ENCODE measurements around the gene CDH18.

Gene CDH18

DNA sequence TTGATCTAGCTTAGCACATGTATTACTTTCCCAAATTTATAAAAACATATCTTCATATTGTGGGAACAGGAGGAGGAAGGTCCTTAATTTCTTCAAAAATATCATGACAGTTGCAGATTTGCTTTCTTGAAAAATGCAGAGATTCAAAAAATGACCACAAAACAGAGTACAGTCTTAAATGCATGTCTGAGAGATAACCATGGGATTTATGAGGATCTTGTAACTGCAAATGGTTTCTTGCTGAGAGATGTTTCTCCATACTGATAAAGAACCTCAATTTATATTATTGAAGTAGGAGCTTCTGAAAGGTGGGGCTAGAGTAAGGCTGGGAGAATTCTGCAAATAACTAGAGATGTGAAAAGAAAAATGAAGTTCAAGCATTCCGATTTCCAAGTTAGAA is 83.2 kb downstream of the CDH18 start:
- Mint-ChIP-seq H3K4me3 (no peak overlapping the region), H3K27me3 (no peaks in the 10 kb centered on the region), H3K4me1 (no peaks in the 10 kb centered on the region), H3K27ac (no peak overlapping the region), H3K9me3 (peaks cover 5% of the 10 kb centered on the region), H3K36me3 (ENCODE audit: low read depth) (no peaks in the 10 kb centered on the region)
- ATAC-seq: no peak
- no peak for DNase-seq

DNA sequence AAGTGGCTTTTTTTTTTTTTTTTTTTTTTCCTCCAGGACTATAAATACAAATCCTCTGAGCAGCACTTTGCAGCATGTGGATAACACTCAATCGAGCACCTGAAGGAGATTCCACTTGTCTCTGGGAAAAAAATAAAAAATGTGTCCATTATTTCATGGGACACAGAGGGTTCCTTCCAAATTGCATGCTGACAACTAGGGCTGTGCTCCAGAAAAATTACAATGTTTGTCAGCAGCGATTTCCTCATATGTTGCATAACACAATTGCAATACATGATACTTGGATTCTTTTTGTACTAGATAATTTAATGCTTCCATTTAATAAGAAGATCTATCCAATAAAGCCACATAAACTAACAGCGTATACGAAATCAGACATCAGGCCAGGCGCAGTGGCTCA is 84.4 kb downstream of the CDH18 start:
- no peak for DNase-seq
- Mint-ChIP-seq H3K27me3 (no peaks in the 10 kb centered on the region), H3K4me1 (no peaks in the 10 kb centered on the region), H3K9me3 (peaks cover 5% of the 10 kb centered on the region), H3K27ac (no peak overlapping the region), H3K4me3 (no peak overlapping the region), H3K36me3 (ENCODE audit: low read depth) (no peaks in the 10 kb centered on the region)
- ATAC-seq: no peak

GRCh38 chr5:19902316-19902934 is 85.6 kb downstream of the CDH18 start:
- H3K4me1 Mint-ChIP-seq: no peaks in the 10 kb centered on the region
- H3K4me3 Mint-ChIP-seq: no peak overlapping the region
- ATAC-seq (no peak), DNase-seq (no peak)
- no peaks in the 10 kb centered on the region for H3K27me3 Mint-ChIP-seq
- peaks cover 5% of the 10 kb centered on the region for H3K9me3 Mint-ChIP-seq
- no peak overlapping the region for H3K27ac Mint-ChIP-seq
- H3K36me3 Mint-ChIP-seq (ENCODE audit: low read depth): no peaks in the 10 kb centered on the region

DNA sequence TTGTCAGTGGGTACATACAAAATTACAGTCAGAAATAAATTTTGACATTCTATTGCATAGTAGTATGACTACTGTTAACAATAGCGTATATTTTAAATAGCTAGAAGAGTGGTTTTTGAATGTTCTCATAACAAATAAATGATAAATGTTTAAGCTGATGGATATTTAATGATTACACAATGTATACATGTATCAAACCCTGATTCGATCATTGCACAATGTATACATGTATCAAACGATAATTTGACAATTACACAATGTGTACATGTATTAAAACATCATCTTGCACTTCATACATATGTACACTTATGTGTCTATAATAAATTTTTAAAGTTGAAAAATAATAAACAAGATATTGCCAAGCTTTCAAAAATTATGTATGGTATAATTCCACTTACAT is 87.7 kb downstream of the CDH18 start:
- H3K4me1 Mint-ChIP-seq: no peaks in the 10 kb centered on the region
- no peaks in the 10 kb centered on the region for H3K36me3 Mint-ChIP-seq (ENCODE audit: low read depth)
- H3K27ac Mint-ChIP-seq: no peak overlapping the region
- DNase-seq (no peak), ATAC-seq (no peak)
- no peaks in the 10 kb centered on the region for H3K27me3 Mint-ChIP-seq
- no peak overlapping the region for H3K4me3 Mint-ChIP-seq
- H3K9me3 Mint-ChIP-seq: peaks cover 5% of the 10 kb centered on the region

DNA sequence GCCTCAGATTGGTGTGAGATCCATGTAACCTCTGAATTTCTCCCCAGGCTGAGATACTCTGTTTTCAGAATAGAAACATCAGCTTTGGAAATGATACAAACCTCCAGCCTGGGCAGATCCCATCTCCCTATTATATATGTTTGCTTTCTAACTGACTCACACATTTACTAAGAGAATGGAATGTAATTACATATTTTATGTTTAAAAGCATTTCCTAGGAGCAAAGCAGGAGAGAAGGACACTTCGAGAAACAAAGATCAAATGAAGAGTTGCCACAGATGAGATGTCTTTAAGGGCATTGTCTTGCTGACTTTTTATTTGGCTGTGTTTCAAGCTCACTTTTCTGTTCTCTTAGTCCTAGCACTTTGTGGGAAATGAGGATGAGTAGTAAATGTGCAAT is 96.3 kb downstream of the CDH18 start:
- Mint-ChIP-seq H3K27ac (no peak overlapping the region), H3K4me1 (no peaks in the 10 kb centered on the region), H3K9me3 (peaks cover 5% of the 10 kb centered on the region), H3K4me3 (no peak overlapping the region), H3K36me3 (ENCODE audit: low read depth) (no peaks in the 10 kb centered on the region), H3K27me3 (no peaks in the 10 kb centered on the region)
- ATAC-seq: no peak
- DNase-seq: no peak

GRCh38 chr5:19886123-19886917 is 101.7 kb downstream of the CDH18 start:
- H3K4me1 Mint-ChIP-seq: no peaks in the 10 kb centered on the region
- ATAC-seq (no peak), DNase-seq (no peak)
- H3K27me3 Mint-ChIP-seq: no peaks in the 10 kb centered on the region
- H3K36me3 Mint-ChIP-seq (ENCODE audit: low read depth): no peaks in the 10 kb centered on the region
- H3K27ac Mint-ChIP-seq: no peak overlapping the region
- no peak overlapping the region for H3K4me3 Mint-ChIP-seq
- H3K9me3 Mint-ChIP-seq: peaks cover 9% of the 10 kb centered on the region

- Mint-ChIP-seq H3K36me3 (ENCODE audit: low read depth) (no peaks in the 10 kb centered on the region), H3K27me3 (no peaks in the 10 kb centered on the region), H3K27ac (no peak overlapping the region), H3K4me1 (no peaks in the 10 kb centered on the region), H3K4me3 (no peak overlapping the region), H3K9me3 (peaks cover 8% of the 10 kb centered on the region)
- ATAC-seq (no peak), DNase-seq (no peak)
These were observed 102.8 kb downstream of the CDH18 start for GRCh38 chr5:19885040-19885824.

GRCh38 chr5:19880859-19881436 is 107.1 kb downstream of the CDH18 start:
- DNase-seq (no peak), ATAC-seq (no peak)
- Mint-ChIP-seq H3K27me3 (no peaks in the 10 kb centered on the region), H3K4me3 (no peak overlapping the region), H3K27ac (no peak overlapping the region), H3K36me3 (ENCODE audit: low read depth) (no peaks in the 10 kb centered on the region), H3K9me3 (peaks cover 4% of the 10 kb centered on the region), H3K4me1 (no peaks in the 10 kb centered on the region)

- H3K4me1 Mint-ChIP-seq: no peaks in the 10 kb centered on the region
- no peak overlapping the region for H3K27ac Mint-ChIP-seq
- H3K36me3 Mint-ChIP-seq (ENCODE audit: low read depth): no peaks in the 10 kb centered on the region
- no peaks in the 10 kb centered on the region for H3K27me3 Mint-ChIP-seq
- peaks cover 4% of the 10 kb centered on the region for H3K9me3 Mint-ChIP-seq
- H3K4me3 Mint-ChIP-seq: no peak overlapping the region
- ATAC-seq: no peak
- DNase-seq: no peak
These were observed 107.5 kb downstream of the CDH18 start for GRCh38 chr5:19880458-19880857.

DNA sequence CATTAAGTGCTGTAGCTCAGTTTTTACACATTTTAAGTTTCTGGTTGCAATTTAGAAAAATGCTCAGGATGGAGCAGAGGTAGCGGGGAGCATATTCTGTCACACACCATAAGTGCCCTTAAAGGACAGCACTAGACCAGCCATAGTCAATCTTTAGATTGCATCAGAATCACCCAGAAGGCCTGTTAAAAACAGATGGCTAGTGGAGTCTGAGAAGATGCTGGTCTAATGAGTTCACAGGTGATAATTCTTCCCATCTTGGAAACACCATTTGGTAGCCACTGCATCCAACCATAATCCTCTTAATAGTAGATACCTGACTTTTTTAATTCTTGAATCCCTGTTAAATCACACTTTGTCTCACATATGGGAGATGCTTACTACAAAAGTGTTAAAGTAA is 113.2 kb downstream of the CDH18 start:
- Mint-ChIP-seq H3K9me3 (peaks cover 16% of the 10 kb centered on the region), H3K36me3 (ENCODE audit: low read depth) (no peaks in the 10 kb centered on the region), H3K4me1 (no peaks in the 10 kb centered on the region), H3K4me3 (no peak overlapping the region), H3K27me3 (no peaks in the 10 kb centered on the region), H3K27ac (no peak overlapping the region)
- no peak for ATAC-seq
- DNase-seq: no peak

DNA sequence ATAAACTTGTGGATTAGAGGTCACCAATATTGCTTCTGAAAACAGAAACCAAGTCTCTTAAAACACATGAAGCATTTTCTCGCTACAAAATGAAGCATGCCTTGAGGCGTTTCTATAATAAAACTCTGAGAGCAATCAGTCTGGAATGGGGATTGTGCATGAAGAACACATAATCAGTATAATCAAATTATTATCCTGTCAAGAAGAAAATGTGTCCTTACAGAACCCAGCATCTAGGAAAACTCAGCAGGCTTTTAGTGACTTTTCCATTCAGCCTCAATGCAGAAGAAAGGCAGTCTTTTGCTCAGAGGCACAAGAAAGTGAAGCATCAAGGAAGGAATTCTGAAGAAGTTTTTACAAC is 121.9 kb downstream of the CDH18 start:
- Mint-ChIP-seq H3K36me3 (ENCODE audit: low read depth) (no peaks in the 10 kb centered on the region), H3K27ac (no peak overlapping the region), H3K4me3 (no peak overlapping the region), H3K4me1 (no peaks in the 10 kb centered on the region), H3K27me3 (no peaks in the 10 kb centered on the region), H3K9me3 (peaks cover 21% of the 10 kb centered on the region)
- no peak for DNase-seq
- ATAC-seq: no peak

- ATAC-seq (no peak), DNase-seq (no peak)
- H3K27me3 Mint-ChIP-seq: no peaks in the 10 kb centered on the region
- peaks cover 21% of the 10 kb centered on the region for H3K9me3 Mint-ChIP-seq
- H3K36me3 Mint-ChIP-seq (ENCODE audit: low read depth): no peaks in the 10 kb centered on the region
- no peak overlapping the region for H3K4me3 Mint-ChIP-seq
- H3K27ac Mint-ChIP-seq: no peak overlapping the region
- H3K4me1 Mint-ChIP-seq: no peaks in the 10 kb centered on the region
These were observed 122.5 kb downstream of the CDH18 start for GRCh38 chr5:19865336-19866089.

GRCh38 chr5:19862711-19863110 is 125.3 kb downstream of the CDH18 start:
- H3K9me3 Mint-ChIP-seq: peaks cover 20% of the 10 kb centered on the region
- ATAC-seq (no peak), DNase-seq (no peak)
- H3K27me3 Mint-ChIP-seq: no peaks in the 10 kb centered on the region
- no peaks in the 10 kb centered on the region for H3K36me3 Mint-ChIP-seq (ENCODE audit: low read depth)
- no peak overlapping the region for H3K27ac Mint-ChIP-seq
- H3K4me3 Mint-ChIP-seq: no peak overlapping the region
- H3K4me1 Mint-ChIP-seq: no peaks in the 10 kb centered on the region

- no peak overlapping the region for H3K4me3 Mint-ChIP-seq
- H3K4me1 Mint-ChIP-seq: no peaks in the 10 kb centered on the region
- H3K36me3 Mint-ChIP-seq (ENCODE audit: low read depth): no peaks in the 10 kb centered on the region
- DNase-seq (no peak), ATAC-seq (no peak)
- H3K27ac Mint-ChIP-seq: no peak overlapping the region
- H3K27me3 Mint-ChIP-seq: no peaks in the 10 kb centered on the region
- H3K9me3 Mint-ChIP-seq: peaks cover 7% of the 10 kb centered on the region
These were observed 129.0 kb downstream of the CDH18 start for GRCh38 chr5:19859020-19859419.

Measured in activated naive CD8-positive, alpha-beta T cell treated with anti-CD3 and anti-CD28 coated beads, Interleukin-2, amount 50 U/mL, for 24 hours (primary cell).